Smooth muscle cell (in vitro differentiated cells): ENCODE data around the gene PRR12. TPM values are rescaled to one million over a fixed set of nuclear protein-coding genes. Genes with fewer than 3 reads are reported as not detected.

Experiments
- DNase-seq: peaks from one replicate; lab custom pipeline; 2025; ENCODE audit not compliant: unreplicated experiment; lab: John Stamatoyannopoulos, UW
- H2AFZ ChIP-seq: fragments of 200-600 bp; sonication (generic); 2 replicates; pipeline ENCODE4 v1.6.0; 2016; ENCODE audit warnings: antibody characterized with exemption, low read depth, mild to moderate bottlenecking
- H3F3A ChIP-seq: fragments of 200-600 bp; sonication (generic); 2 replicates; pipeline ENCODE4 v1.6.0; 2017; ENCODE audit warnings: antibody characterized with exemption, low read depth
- H3K27ac ChIP-seq: fragments of 200-600 bp; sonication (generic); 2 replicates; pipeline ENCODE4 v1.5.1; 2016; ENCODE audit warnings: low read depth, mild to moderate bottlenecking
- H3K27me3 ChIP-seq: fragments of 200-600 bp; sonication (generic); 2 replicates; pipeline ENCODE4 v1.6.1; 2016; ENCODE audit warnings: low read depth, mild to moderate bottlenecking
- H3K36me3 ChIP-seq: fragments of 200-600 bp; sonication (generic); 2 replicates; pipeline ENCODE4 v1.5.1; 2016; ENCODE audit warnings: low read depth
- H3K4me1 ChIP-seq: fragments of 200-600 bp; sonication (generic); 2 replicates; pipeline ENCODE4 v1.5.1; 2016; ENCODE audit warnings: low read depth
- H3K4me2 ChIP-seq: fragments of 200-600 bp; sonication (generic); 2 replicates; pipeline ENCODE4 v1.6.0; 2016; ENCODE audit warnings: mild to moderate bottlenecking
- H3K4me3 ChIP-seq: fragments of 200-600 bp; sonication (generic); 2 replicates; pipeline ENCODE4 v1.5.1; 2016; ENCODE audit warnings: mild to moderate bottlenecking
- H3K79me2 ChIP-seq: fragments of 200-600 bp; sonication (generic); 2 replicates; pipeline ENCODE4 v1.6.0; 2016; ENCODE audit warnings: low read depth, mild to moderate bottlenecking
- H3K9ac ChIP-seq: fragments of 200-600 bp; sonication (generic); 2 replicates; pipeline ENCODE4 v1.6.0; 2016; ENCODE audit warnings: low read depth
- H3K9me3 ChIP-seq: fragments of 200-600 bp; sonication (generic); replicated peaks from 2 replicates; pipeline ENCODE4 v1.5.1; 2016; ENCODE audit warnings: low read depth
- H4K20me1 ChIP-seq: fragments of 200-600 bp; sonication (generic); 2 replicates; pipeline ENCODE4 v1.6.0; 2016; ENCODE audit warnings: low read depth
- WGBS: methylation state at CpG from one replicate; pipeline ENCODE4 v1.1.7; 2016; ENCODE audit warnings: low lambda C conversion rate; 5-methylcytosine and 5-hydroxymethylcytosine counted together
- polyA plus RNA-seq: library from polyadenylated mRNA; unstranded; fragments of >200 nt; fragmentation: Nextera tagmentation; extraction: Ambion mirVana; gene quantifications from 2 replicates; pipeline ENCODE4 v1.2.1, GENCODE V29; 2016
- total RNA-seq: library from RNA; depleted of rRNA; stranded (reverse); fragments of >200 nt; gene quantifications from 2 replicates; pipeline ENCODE4 v1.2.3, GENCODE V29; 2014
- TF ChIP-seq, protein P1 (sequence below): fragments of 200-600 bp; sonication (generic); IDR thresholded peaks from 2 replicates; pipeline ENCODE4 v1.5.1; 2017; ENCODE audit warnings: borderline replicate concordance, mild to moderate bottlenecking, antibody characterized with exemption; ENCODE audit not compliant: insufficient read depth, poor library complexity, severe bottlenecking

PRR12 gene
- total and polyA plus RNA-seq, 2 experiments from 2014 or later, result 1.7 to 4.5 TPM

DNA sequence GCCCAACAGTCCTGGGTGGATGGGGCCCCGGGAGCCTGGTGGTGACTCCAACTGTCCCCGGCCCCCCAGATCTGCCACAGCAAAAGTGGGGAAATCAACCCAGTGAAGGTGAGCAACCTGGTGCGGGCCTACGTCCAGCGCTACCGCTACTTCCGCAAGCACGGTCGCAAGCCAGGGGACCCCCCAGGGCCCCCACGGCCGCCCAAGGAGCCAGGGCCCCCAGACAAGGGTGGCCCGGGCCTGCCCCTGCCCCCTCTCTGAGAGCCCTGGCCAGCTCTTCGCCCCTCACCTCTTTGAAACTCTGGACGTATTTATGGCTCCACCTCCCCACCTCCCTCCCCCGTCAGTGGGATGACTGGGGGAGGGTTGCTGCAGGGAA lies 67.1 kb downstream of the PRR12 start:
- Histone ChIP-seq H3K36me3 (no peaks in the 10 kb centered on the region), H3K9ac (no peak overlapping the region), H3K27ac (no peak overlapping the region), H3K4me2 (no peak overlapping the region), H3K27me3 (no peaks in the 10 kb centered on the region), H3K4me1 (no peaks in the 10 kb centered on the region), H3F3A (no peaks in the 10 kb centered on the region), H3K4me3 (no peak overlapping the region), H4K20me1 (peaks cover 27% of the 10 kb centered on the region), H3K79me2 (no peaks in the 10 kb centered on the region), H3K9me3 (no peaks in the 10 kb centered on the region), H2AFZ (no peak overlapping the region)
- no peak for DNase-seq
- WGBS, result 95% methylated on average over 13 of the region's 15 CpGs
- TF ChIP-seq, protein P1, sequence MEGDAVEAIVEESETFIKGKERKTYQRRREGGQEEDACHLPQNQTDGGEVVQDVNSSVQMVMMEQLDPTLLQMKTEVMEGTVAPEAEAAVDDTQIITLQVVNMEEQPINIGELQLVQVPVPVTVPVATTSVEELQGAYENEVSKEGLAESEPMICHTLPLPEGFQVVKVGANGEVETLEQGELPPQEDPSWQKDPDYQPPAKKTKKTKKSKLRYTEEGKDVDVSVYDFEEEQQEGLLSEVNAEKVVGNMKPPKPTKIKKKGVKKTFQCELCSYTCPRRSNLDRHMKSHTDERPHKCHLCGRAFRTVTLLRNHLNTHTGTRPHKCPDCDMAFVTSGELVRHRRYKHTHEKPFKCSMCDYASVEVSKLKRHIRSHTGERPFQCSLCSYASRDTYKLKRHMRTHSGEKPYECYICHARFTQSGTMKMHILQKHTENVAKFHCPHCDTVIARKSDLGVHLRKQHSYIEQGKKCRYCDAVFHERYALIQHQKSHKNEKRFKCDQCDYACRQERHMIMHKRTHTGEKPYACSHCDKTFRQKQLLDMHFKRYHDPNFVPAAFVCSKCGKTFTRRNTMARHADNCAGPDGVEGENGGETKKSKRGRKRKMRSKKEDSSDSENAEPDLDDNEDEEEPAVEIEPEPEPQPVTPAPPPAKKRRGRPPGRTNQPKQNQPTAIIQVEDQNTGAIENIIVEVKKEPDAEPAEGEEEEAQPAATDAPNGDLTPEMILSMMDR, result no peak

DNA sequence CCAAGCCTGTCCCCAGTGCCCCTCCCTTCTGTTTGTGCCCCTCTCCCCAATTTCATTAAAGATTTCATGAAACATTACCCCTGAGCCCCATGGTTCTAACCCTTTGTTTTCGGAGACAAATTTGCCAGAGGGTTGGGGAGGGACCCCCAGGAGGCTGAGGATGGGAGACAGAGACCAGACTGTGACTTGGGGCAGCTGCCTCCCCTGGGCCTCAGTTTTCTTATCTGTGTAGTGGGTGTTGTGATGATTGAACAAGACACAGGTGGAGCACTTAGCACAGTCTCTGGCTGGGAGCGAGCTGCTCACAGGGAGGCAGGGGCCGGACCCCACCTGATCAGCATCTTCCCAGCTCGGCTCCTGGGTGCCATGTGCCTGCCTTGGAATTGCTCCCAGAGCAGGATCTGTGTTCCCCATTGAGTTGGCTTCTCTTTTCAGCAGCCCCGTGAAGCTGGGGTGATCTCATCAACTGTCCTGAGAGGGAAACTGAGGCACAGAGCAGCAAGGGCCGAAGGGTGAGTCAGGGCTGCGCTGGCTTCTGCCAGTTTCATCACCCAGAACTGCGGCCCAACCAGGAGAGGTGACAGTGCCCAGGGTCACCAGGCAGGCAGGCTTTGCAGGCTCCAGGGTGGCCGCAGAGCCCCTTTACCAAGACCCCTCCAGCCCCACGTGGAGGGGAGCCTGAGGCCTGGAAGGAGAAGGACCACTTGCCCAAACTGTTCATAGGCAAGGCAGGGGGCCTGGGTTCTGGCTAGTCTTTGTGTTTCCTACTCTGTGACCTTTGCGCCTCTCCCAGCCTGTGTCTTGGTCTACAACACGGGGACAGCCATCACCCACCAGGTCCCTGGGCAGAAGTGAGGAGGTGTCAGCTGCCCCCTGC lies 67.8 kb downstream of the PRR12 start:
- no peak overlapping the region for H3K27ac ChIP-seq
- H3K4me3 ChIP-seq, result no peak overlapping the region
- H3K4me1 ChIP-seq, result peaks cover 3% of the 10 kb centered on the region
- no peaks in the 10 kb centered on the region for H3K27me3 ChIP-seq
- no peaks in the 10 kb centered on the region for H3K9me3 ChIP-seq
- H2AFZ ChIP-seq, result no peak overlapping the region
- H4K20me1 ChIP-seq, result peaks cover 29% of the 10 kb centered on the region
- H3K4me2 ChIP-seq, result no peak overlapping the region
- H3F3A ChIP-seq, result no peaks in the 10 kb centered on the region
- DNase-seq, result no peak
- H3K79me2 ChIP-seq, result peaks cover 4% of the 10 kb centered on the region
- H3K9ac ChIP-seq, result no peak overlapping the region
- H3K36me3 ChIP-seq, result no peaks in the 10 kb centered on the region
- 97% methylated on average over 12 of the region's 12 CpGs for WGBS
- TF ChIP-seq, protein P1, result no peak

DNA sequence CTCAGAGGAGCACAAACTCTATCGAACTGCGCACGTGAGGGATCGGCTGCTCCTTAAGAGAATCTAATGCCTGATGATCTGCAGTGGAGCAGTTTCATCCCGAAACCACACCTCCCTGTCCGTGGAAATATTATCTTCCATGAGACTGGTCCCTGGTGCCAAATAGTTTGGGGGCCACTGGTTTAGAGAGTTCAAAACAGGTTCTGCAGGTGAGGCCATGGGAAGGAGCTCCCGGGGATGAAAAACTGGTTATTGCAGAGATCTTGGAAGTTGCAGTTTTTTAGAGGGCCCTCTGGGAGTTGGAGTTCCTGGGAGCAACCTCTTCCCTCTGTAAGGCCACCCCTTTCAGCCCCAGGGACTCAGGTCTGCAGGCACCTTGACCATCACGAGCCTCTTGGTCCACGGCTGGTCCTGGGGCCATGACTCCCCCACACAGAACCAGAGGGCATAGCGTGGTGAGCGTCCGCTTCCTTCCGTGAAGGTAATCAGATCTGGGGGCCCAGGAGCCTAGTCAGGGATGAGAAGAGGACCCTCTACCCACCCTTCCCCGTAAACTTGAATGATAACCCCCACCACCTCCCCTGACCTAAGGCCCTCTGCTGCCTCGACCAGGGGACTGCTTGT lies 69.5 kb downstream of the PRR12 start:
- Histone ChIP-seq H2AFZ (no peak overlapping the region), H3K4me3 (no peak overlapping the region), H3K9ac (no peak overlapping the region), H3K9me3 (no peaks in the 10 kb centered on the region), H3K27me3 (no peaks in the 10 kb centered on the region), H3K4me1 (peaks cover 6% of the 10 kb centered on the region), H3K27ac (no peak overlapping the region), H4K20me1 (peaks cover 25% of the 10 kb centered on the region), H3K36me3 (no peaks in the 10 kb centered on the region), H3F3A (no peaks in the 10 kb centered on the region), H3K4me2 (no peak overlapping the region), H3K79me2 (peaks cover 7% of the 10 kb centered on the region)
- 93% methylated on average over 15 of the region's 15 CpGs for WGBS
- TF ChIP-seq, protein P1, result no peak
- DNase-seq, result no peak

DNA sequence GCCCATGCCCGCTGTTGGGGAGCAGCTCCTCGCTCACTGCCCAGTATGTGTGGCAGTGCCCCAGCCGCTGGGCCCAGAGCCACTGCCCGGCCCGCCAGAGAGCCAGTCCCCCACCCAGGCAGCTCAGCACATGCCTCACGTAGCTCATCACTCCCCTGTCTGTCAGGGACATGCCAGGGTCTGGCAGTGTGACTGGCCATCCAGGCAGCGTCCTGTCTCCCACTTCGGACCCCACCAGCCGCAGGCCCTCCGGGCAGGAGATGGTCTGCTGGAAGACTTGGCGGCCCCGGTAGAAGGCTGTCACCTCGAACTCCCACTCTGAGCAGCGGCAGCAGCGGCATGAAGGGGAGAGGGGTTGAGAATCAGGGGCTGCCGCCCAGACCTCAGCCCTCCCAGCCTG lies 71.0 kb downstream of the PRR12 start:
- Histone ChIP-seq H3K27ac (no peak overlapping the region), H3K9me3 (no peaks in the 10 kb centered on the region), H2AFZ (no peak overlapping the region), H4K20me1 (peaks cover 25% of the 10 kb centered on the region), H3K27me3 (no peaks in the 10 kb centered on the region), H3F3A (no peaks in the 10 kb centered on the region), H3K4me2 (no peak overlapping the region), H3K4me1 (peaks cover 6% of the 10 kb centered on the region), H3K9ac (no peak overlapping the region), H3K36me3 (no peaks in the 10 kb centered on the region), H3K4me3 (no peak overlapping the region), H3K79me2 (peaks cover 14% of the 10 kb centered on the region)
- DNase-seq, result no peak
- WGBS, result 97% methylated on average over 16 of the region's 16 CpGs
- TF ChIP-seq, protein P1, result no peak
